Activated naive CD4-positive, alpha-beta T cell treated with anti-CD3 and anti-CD28 coated beads, Interleukin-2, amount 50 U/mL, for 24 hours (primary cell): Measurements from ENCODE around the gene TMEM50B.
"Not testable (repeated sequence)": the region's sequence is repeated elsewhere in the genome, so short reads cannot be mapped to it uniquely, and the experiment has no call there.

ENCODE experiments used
- H3K27ac Mint-ChIP-seq: one replicate; pipeline ENCODE4 v1.8.0; 2021; ENCODE audit warnings: mild to moderate bottlenecking, mixed read lengths
- H3K27me3 Mint-ChIP-seq: one replicate; pipeline ENCODE4 v1.8.0; 2021; ENCODE audit warnings: mixed read lengths
- H3K36me3 Mint-ChIP-seq: one replicate; pipeline ENCODE4 v1.8.0; 2021; ENCODE audit warnings: mixed read lengths
- H3K4me1 Mint-ChIP-seq: one replicate; pipeline ENCODE4 v1.8.0; 2021; ENCODE audit warnings: mixed read lengths
- H3K4me3 Mint-ChIP-seq: one replicate; pipeline ENCODE4 v1.8.0; 2021; ENCODE audit warnings: mild to moderate bottlenecking, mixed read lengths
- H3K9me3 Mint-ChIP-seq: one replicate; pipeline ENCODE4 v1.8.0; 2021; ENCODE audit warnings: mixed read lengths

The TMEM50B gene

GRCh38 chr21:33479679-33480480 is at the start of gene TMEM50B:
TSS of gene TMEM50B (minus strand) at chr21:33479974. CDS start at chr21:33468885, 11,089 bp downstream.
- Mint-ChIP-seq H3K27me3 (no peaks in the 10 kb centered on the region), H3K36me3 (no peaks in the 10 kb centered on the region), H3K4me1 (peaks cover 24% of the 10 kb centered on the region), H3K9me3 (no peaks in the 10 kb centered on the region), H3K27ac (peak within 1 kb of the TSS; percentile 85), H3K4me3 (peak within 1 kb of the TSS; percentile 94)

DNA sequence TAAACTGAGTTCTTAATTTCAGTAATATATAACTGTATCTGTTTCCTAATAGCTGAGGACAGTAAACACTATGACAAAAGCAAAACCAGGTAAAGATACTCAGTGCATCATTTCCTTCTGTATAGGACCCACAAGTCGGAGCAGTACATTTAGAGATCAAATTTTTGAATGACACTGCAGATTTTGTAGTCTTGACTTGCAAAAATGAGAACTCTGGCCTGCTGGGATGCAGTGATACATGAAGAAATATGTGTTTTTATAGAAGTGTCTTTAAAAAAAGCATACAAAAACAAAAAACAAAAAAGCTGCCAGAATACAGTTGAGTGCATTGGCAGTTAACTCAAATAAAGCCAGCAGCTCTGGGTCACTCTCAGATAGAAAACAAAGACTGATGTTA is 43.2 kb upstream of the TMEM50B start:
- H3K4me3 Mint-ChIP-seq, result no peak overlapping the region
- no peak overlapping the region for H3K27ac Mint-ChIP-seq
- no peaks in the 10 kb centered on the region for H3K4me1 Mint-ChIP-seq
- peaks cover 23% of the 10 kb centered on the region for H3K36me3 Mint-ChIP-seq
- H3K9me3 Mint-ChIP-seq, result no peaks in the 10 kb centered on the region
- H3K27me3 Mint-ChIP-seq, result no peaks in the 10 kb centered on the region

DNA sequence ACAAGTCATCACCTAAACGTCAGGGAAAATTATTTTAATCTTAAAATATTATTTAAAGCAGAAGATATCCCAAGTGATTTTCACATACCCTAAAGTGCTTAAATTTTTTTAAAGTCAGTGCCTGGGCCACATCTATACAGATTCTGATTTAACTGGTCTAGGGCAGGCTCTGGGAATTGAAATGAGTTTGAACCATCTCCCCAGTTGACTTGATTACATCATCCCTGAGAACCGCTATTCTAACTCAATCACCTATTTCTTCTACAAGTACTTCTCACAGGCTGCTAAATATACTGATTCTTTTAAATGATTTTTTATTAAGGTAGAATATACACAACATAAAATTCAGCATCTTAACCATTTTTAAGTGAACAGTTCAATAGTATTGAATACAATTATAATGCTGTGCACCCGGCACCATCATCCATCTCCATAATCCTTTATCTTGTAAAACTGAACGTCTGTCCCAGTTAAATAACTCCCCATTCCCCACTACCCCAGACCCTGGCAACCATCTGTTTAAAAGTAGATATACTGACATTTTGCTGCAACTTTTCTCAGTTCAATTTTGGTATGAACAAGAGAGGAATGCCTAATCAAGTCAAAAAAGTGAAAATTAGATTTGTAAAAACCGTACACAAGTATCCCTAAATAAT is 42.7 kb upstream of the TMEM50B start:
- no peak overlapping the region for H3K27ac Mint-ChIP-seq
- H3K9me3 Mint-ChIP-seq, result no peaks in the 10 kb centered on the region
- H3K4me3 Mint-ChIP-seq, result no peak overlapping the region
- no peaks in the 10 kb centered on the region for H3K4me1 Mint-ChIP-seq
- no peaks in the 10 kb centered on the region for H3K27me3 Mint-ChIP-seq
- peaks cover 23% of the 10 kb centered on the region for H3K36me3 Mint-ChIP-seq

- no peaks in the 10 kb centered on the region for H3K27me3 Mint-ChIP-seq
- no peaks in the 10 kb centered on the region for H3K4me1 Mint-ChIP-seq
- peaks cover 26% of the 10 kb centered on the region for H3K36me3 Mint-ChIP-seq
- H3K4me3 Mint-ChIP-seq, result no peak overlapping the region
- no peaks in the 10 kb centered on the region for H3K9me3 Mint-ChIP-seq
- no peak overlapping the region for H3K27ac Mint-ChIP-seq
Measured at GRCh38 chr21:33518899-33519298, 39.1 kb upstream of the TMEM50B start.

GRCh38 chr21:33514229-33514628 is 34.5 kb upstream of the TMEM50B start:
- peaks cover 23% of the 10 kb centered on the region for H3K36me3 Mint-ChIP-seq

DNA sequence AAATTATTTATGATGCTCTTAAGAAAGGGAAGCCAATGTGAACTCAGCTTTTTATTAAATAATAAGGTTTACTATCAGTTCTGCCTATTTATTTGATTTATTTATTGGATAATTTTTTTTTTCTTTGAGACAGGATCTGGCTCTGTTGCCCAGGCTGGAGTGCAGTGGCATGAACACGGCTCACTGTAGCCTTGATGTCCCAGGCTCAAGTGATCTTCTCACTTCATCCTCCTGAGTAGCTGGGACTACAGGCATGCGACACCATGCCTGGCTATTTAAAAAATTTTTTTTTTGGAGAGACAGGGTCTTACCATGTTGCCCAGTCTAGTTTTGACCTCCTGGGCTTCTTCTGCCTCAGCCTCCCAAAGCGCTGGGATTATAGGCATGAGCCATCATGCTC is 32.7 kb upstream of the TMEM50B start:
- no peaks in the 10 kb centered on the region for H3K4me1 Mint-ChIP-seq
- H3K36me3 Mint-ChIP-seq, result peaks cover 22% of the 10 kb centered on the region
- H3K27me3 Mint-ChIP-seq, result no peaks in the 10 kb centered on the region
- H3K9me3 Mint-ChIP-seq, result no peaks in the 10 kb centered on the region
- H3K4me3 Mint-ChIP-seq, result no peak overlapping the region
- H3K27ac Mint-ChIP-seq, result no peak overlapping the region

More at GRCh38 chr21:33514229-33514628, 34.5 kb upstream of the TMEM50B start:
- Mint-ChIP-seq H3K27ac (no peak overlapping the region), H3K4me3 (no peak overlapping the region), H3K4me1 (no peaks in the 10 kb centered on the region), H3K27me3 (no peaks in the 10 kb centered on the region), H3K9me3 (no peaks in the 10 kb centered on the region)

DNA sequence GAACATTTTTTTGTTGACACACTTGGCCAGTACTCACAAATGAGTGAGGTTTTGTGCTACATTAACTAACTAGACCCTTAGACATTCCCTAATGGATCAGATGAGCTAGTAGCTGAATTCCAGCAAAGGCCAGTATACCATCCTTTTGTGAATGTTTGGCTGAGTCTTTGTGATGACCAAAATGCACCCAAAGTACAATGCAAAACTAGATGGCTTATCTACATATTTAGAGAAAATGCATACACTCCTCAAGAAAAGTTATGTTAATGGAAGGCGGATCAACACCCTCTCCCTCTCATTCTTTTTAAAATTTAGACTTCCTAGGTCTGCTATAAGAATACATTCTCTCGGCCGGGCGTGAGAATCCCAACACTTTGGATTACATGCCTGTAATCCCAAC is 31.9 kb upstream of the TMEM50B start:
- Mint-ChIP-seq H3K4me1 (no peaks in the 10 kb centered on the region), H3K27ac (no peak overlapping the region), H3K9me3 (no peaks in the 10 kb centered on the region), H3K36me3 (peaks cover 28% of the 10 kb centered on the region), H3K4me3 (no peak overlapping the region), H3K27me3 (no peaks in the 10 kb centered on the region)

DNA sequence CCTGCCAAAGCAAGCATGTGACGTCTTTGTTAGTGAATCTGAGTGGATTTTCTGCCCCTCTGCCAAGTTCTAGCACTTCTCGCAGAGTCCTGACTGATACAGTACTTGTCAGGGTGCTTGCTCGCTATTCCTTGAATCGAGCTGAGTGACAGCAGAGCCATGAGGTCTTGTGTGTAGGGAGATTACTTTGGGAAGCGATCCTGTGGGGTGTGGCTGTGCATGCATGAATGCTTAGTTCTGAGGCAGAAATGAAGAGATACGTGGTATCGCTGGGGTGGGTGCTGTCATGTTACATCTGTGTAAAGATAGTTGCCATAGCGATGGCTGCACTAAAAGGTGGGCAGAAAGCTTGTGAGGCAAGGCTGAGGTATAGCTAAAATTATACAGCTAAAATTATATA is 31.1 kb upstream of the TMEM50B start:
- no peaks in the 10 kb centered on the region for H3K27me3 Mint-ChIP-seq
- no peaks in the 10 kb centered on the region for H3K9me3 Mint-ChIP-seq
- peaks cover 27% of the 10 kb centered on the region for H3K36me3 Mint-ChIP-seq
- no peaks in the 10 kb centered on the region for H3K4me1 Mint-ChIP-seq
- H3K27ac Mint-ChIP-seq, result no peak overlapping the region
- H3K4me3 Mint-ChIP-seq, result no peak overlapping the region

- H3K4me1 Mint-ChIP-seq, H3K27me3 Mint-ChIP-seq, H3K9me3 Mint-ChIP-seq, H3K4me3 Mint-ChIP-seq, H3K27ac Mint-ChIP-seq: not testable (repeated sequence)
- H3K36me3 Mint-ChIP-seq, result peaks cover 31% of the 10 kb centered on the region
Measured at GRCh38 chr21:33507003-33507402, 27.2 kb upstream of the TMEM50B start.

GRCh38 chr21:33505833-33506232 is 26.1 kb upstream of the TMEM50B start:
- H3K36me3 Mint-ChIP-seq, result peaks cover 29% of the 10 kb centered on the region
- H3K4me1 Mint-ChIP-seq, result no peaks in the 10 kb centered on the region
- H3K27ac Mint-ChIP-seq, result no peak overlapping the region
- no peaks in the 10 kb centered on the region for H3K9me3 Mint-ChIP-seq
- H3K27me3 Mint-ChIP-seq, result no peaks in the 10 kb centered on the region
- no peak overlapping the region for H3K4me3 Mint-ChIP-seq

- Mint-ChIP-seq H3K4me3 (no peak overlapping the region), H3K9me3 (no peaks in the 10 kb centered on the region)
Measured at GRCh38 chr21:33496345-33496744, 16.6 kb upstream of the TMEM50B start.

DNA sequence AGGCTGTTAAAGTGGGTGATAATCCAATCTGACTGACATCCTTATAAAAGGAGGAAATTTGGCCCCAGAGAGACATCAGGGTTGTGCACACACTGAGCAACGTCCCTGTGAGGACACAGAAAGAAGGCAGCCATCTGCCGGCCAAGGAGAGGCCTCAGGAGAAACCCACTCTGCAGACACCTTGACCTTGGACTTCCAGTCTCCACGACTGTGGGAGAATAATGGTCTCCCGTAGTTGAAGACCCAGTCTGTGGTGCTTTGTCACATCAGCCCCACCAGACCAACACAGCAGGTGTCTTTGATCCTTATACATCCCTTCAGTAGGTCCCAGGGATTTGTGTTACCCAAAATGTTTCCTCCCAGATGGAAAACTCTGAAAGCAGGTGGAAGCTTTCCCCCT is 16.0 kb upstream of the TMEM50B start:
- no peaks in the 10 kb centered on the region for H3K9me3 Mint-ChIP-seq
- no peaks in the 10 kb centered on the region for H3K27me3 Mint-ChIP-seq
- H3K4me1 Mint-ChIP-seq, result peaks cover 10% of the 10 kb centered on the region
- H3K4me3 Mint-ChIP-seq, result no peak overlapping the region
- no peaks in the 10 kb centered on the region for H3K36me3 Mint-ChIP-seq
- no peak overlapping the region for H3K27ac Mint-ChIP-seq

More at GRCh38 chr21:33496345-33496744, 16.6 kb upstream of the TMEM50B start:
- H3K36me3 Mint-ChIP-seq, result no peaks in the 10 kb centered on the region
- peaks cover 7% of the 10 kb centered on the region for H3K4me1 Mint-ChIP-seq
- no peaks in the 10 kb centered on the region for H3K27me3 Mint-ChIP-seq
- H3K27ac Mint-ChIP-seq, result no peak overlapping the region

- Mint-ChIP-seq H3K27me3 (no peaks in the 10 kb centered on the region), H3K9me3 (no peaks in the 10 kb centered on the region), H3K36me3 (no peaks in the 10 kb centered on the region), H3K27ac (no peak overlapping the region), H3K4me1 (peaks cover 12% of the 10 kb centered on the region), H3K4me3 (no peak overlapping the region)
Measured at GRCh38 chr21:33493756-33494155, 14.0 kb upstream of the TMEM50B start.

DNA sequence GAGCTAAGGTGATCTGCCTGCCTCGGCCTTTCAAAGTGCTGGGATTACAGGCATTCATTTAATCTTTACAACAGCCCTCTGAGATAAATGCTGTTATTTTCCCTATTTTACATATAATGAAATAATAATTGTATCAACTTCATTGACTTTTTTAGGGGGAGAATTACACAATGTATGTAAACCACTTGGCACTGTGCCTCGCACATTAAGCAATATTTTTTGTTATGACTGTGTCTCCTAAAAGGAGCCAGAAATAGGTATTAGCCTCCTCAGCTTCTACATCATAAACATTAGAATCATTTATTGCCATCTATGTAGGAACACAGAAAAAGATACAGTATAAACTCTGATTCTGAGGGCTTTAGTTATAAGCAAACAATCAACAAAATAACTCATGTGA is 12.8 kb upstream of the TMEM50B start:
- Mint-ChIP-seq H3K4me3 (peak overlapping the region; percentile 57), H3K9me3 (no peaks in the 10 kb centered on the region), H3K27me3 (no peaks in the 10 kb centered on the region), H3K27ac (no peak overlapping the region), H3K36me3 (no peaks in the 10 kb centered on the region), H3K4me1 (peaks cover 12% of the 10 kb centered on the region)

- H3K4me1 Mint-ChIP-seq, result peaks cover 12% of the 10 kb centered on the region
Measured at GRCh38 chr21:33491373-33492102, 11.8 kb upstream of the TMEM50B start, which contains the start of gene DNAJC28. TSS of gene DNAJC28 (minus strand) at chr21:33491716. CDS start at chr21:33489393, 2,323 bp downstream.

DNA sequence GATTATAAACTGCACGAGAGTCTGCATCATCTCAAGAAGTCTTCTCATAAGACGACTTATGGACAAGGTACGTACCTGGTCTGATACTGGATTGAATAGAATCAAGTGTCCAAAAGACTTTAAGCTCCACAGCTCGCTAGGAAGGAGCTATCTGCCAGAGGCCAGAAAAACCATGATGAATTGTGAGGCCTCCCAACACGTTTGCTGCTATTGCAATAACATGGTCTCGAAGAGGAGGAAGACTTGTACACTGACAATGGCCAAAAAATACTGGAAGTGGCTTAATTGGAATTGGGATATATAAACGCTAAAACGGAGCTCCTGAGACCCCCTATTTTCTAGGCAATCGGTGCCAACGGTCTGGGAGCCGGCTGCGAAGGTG is 11.2 kb upstream of the TMEM50B start:
- no peaks in the 10 kb centered on the region for H3K27me3 Mint-ChIP-seq
- no peaks in the 10 kb centered on the region for H3K36me3 Mint-ChIP-seq
- peak overlapping the region; percentile 96 for H3K27ac Mint-ChIP-seq
- H3K9me3 Mint-ChIP-seq, result no peaks in the 10 kb centered on the region
- peak overlapping the region; percentile 97 for H3K4me3 Mint-ChIP-seq
- H3K4me1 Mint-ChIP-seq, result peaks cover 12% of the 10 kb centered on the region

More at GRCh38 chr21:33491373-33492102, 11.8 kb upstream of the TMEM50B start, which contains the start of gene DNAJC28:
- Mint-ChIP-seq H3K4me3 (peak within 1 kb of the TSS; percentile 97), H3K27ac (peak within 1 kb of the TSS; percentile 96), H3K9me3 (no peaks in the 10 kb centered on the region), H3K27me3 (no peaks in the 10 kb centered on the region), H3K36me3 (no peaks in the 10 kb centered on the region)
